ENCODE results near the gene RIPPLY1.
"Not testable (repeated sequence)": the region's sequence is repeated elsewhere in the genome, so short reads cannot be mapped to it uniquely, and the experiment has no call there.

The RIPPLY1 gene

GRCh38 chrX:106899841-106900240 is 3.3 kb downstream of the RIPPLY1 start:
- H3K9me3 Mint-ChIP-seq, result no peaks in the 10 kb centered on the region
- no peaks in the 10 kb centered on the region for H3K4me1 Mint-ChIP-seq (ENCODE audit: low read depth)
- no peak overlapping the region for H3K27ac Mint-ChIP-seq
- no peaks in the 10 kb centered on the region for H3K36me3 Mint-ChIP-seq (ENCODE audit: low read depth)
- no peaks in the 10 kb centered on the region for H3K27me3 Mint-ChIP-seq (ENCODE audit: low read depth)
- no peak for DNase-seq (ENCODE audit: low spot score)
- no peak overlapping the region for H3K4me3 Mint-ChIP-seq

- no peak overlapping the region for H3K27ac Mint-ChIP-seq
These were observed 3.9 kb downstream of the RIPPLY1 start for GRCh38 chrX:106899276-106899675.

GRCh38 chrX:106898462-106898861 is 4.7 kb downstream of the RIPPLY1 start:
- Mint-ChIP-seq H3K36me3 (ENCODE audit: low read depth) (no peaks in the 10 kb centered on the region), H3K27ac (no peak overlapping the region), H3K9me3 (no peaks in the 10 kb centered on the region), H3K4me3 (no peak overlapping the region), H3K4me1 (ENCODE audit: low read depth) (no peaks in the 10 kb centered on the region), H3K27me3 (ENCODE audit: low read depth) (no peaks in the 10 kb centered on the region)
- DNase-seq (ENCODE audit: low spot score), result peak; percentile 3

More at GRCh38 chrX:106899276-106899675, 3.9 kb downstream of the RIPPLY1 start:
- no peaks in the 10 kb centered on the region for H3K27me3 Mint-ChIP-seq (ENCODE audit: low read depth)
- no peak for DNase-seq (ENCODE audit: low spot score)
- no peaks in the 10 kb centered on the region for H3K9me3 Mint-ChIP-seq
- no peaks in the 10 kb centered on the region for H3K36me3 Mint-ChIP-seq (ENCODE audit: low read depth)
- no peak overlapping the region for H3K4me3 Mint-ChIP-seq
- no peaks in the 10 kb centered on the region for H3K4me1 Mint-ChIP-seq (ENCODE audit: low read depth)

GRCh38 chrX:106897259-106897658 is 5.9 kb downstream of the RIPPLY1 start:
- Mint-ChIP-seq H3K27me3 (ENCODE audit: low read depth) (no peaks in the 10 kb centered on the region), H3K27ac (no peak overlapping the region), H3K4me1 (ENCODE audit: low read depth) (no peaks in the 10 kb centered on the region), H3K4me3 (no peak overlapping the region), H3K9me3 (no peaks in the 10 kb centered on the region), H3K36me3 (ENCODE audit: low read depth) (no peaks in the 10 kb centered on the region)
- DNase-seq (ENCODE audit: low spot score), result no peak

GRCh38 chrX:106894978-106895452 is 8.1 kb downstream of the RIPPLY1 start:
- Mint-ChIP-seq H3K4me3 (no peak overlapping the region), H3K36me3 (ENCODE audit: low read depth) (no peaks in the 10 kb centered on the region), H3K27me3 (ENCODE audit: low read depth) (no peaks in the 10 kb centered on the region), H3K4me1 (ENCODE audit: low read depth) (no peaks in the 10 kb centered on the region), H3K9me3 (no peaks in the 10 kb centered on the region), H3K27ac (no peak overlapping the region)
- DNase-seq (ENCODE audit: low spot score), result no peak

- Mint-ChIP-seq H3K27ac (no peak overlapping the region), H3K36me3 (ENCODE audit: low read depth) (no peaks in the 10 kb centered on the region), H3K9me3 (no peaks in the 10 kb centered on the region), H3K27me3 (ENCODE audit: low read depth) (peaks cover 3% of the 10 kb centered on the region), H3K4me1 (ENCODE audit: low read depth) (no peaks in the 10 kb centered on the region), H3K4me3 (no peak overlapping the region)
- peak; percentile 4 for DNase-seq (ENCODE audit: low spot score)
These were observed 8.7 kb downstream of the RIPPLY1 start for GRCh38 chrX:106894392-106894909.

GRCh38 chrX:106891762-106892460 is 11.2 kb downstream of the RIPPLY1 start:
- H3K27ac Mint-ChIP-seq, result no peak overlapping the region

GRCh38 chrX:106889468-106889867 is 13.7 kb downstream of the RIPPLY1 start:
- Mint-ChIP-seq H3K4me1 (ENCODE audit: low read depth) (no peaks in the 10 kb centered on the region), H3K4me3 (no peak overlapping the region), H3K36me3 (ENCODE audit: low read depth) (no peaks in the 10 kb centered on the region), H3K27me3 (ENCODE audit: low read depth) (peaks cover 3% of the 10 kb centered on the region), H3K9me3 (no peaks in the 10 kb centered on the region), H3K27ac (no peak overlapping the region)
- DNase-seq (ENCODE audit: low spot score), result no peak

More at GRCh38 chrX:106891762-106892460, 11.2 kb downstream of the RIPPLY1 start:
- no peak for DNase-seq (ENCODE audit: low spot score)
- Mint-ChIP-seq H3K27me3 (ENCODE audit: low read depth) (peaks cover 3% of the 10 kb centered on the region), H3K4me3 (no peak overlapping the region), H3K4me1 (ENCODE audit: low read depth) (no peaks in the 10 kb centered on the region), H3K9me3 (no peaks in the 10 kb centered on the region), H3K36me3 (ENCODE audit: low read depth) (no peaks in the 10 kb centered on the region)

- Mint-ChIP-seq H3K4me1 (ENCODE audit: low read depth) (no peaks in the 10 kb centered on the region), H3K27ac (no peak overlapping the region)
- no peak for DNase-seq (ENCODE audit: low spot score)
These were observed 28.0 kb downstream of the RIPPLY1 start for GRCh38 chrX:106875151-106875550.

GRCh38 chrX:106874075-106874474 is 29.1 kb downstream of the RIPPLY1 start:
- H3K27me3 Mint-ChIP-seq (ENCODE audit: low read depth), result no peaks in the 10 kb centered on the region
- no peak overlapping the region for H3K27ac Mint-ChIP-seq
- H3K4me1 Mint-ChIP-seq (ENCODE audit: low read depth), result no peaks in the 10 kb centered on the region
- no peak overlapping the region for H3K4me3 Mint-ChIP-seq
- DNase-seq (ENCODE audit: low spot score), result no peak
- no peaks in the 10 kb centered on the region for H3K36me3 Mint-ChIP-seq (ENCODE audit: low read depth)
- H3K9me3 Mint-ChIP-seq, result no peaks in the 10 kb centered on the region

More at GRCh38 chrX:106875151-106875550, 28.0 kb downstream of the RIPPLY1 start:
- Mint-ChIP-seq H3K4me3 (no peak overlapping the region), H3K27me3 (ENCODE audit: low read depth) (no peaks in the 10 kb centered on the region), H3K36me3 (ENCODE audit: low read depth) (no peaks in the 10 kb centered on the region), H3K9me3 (no peaks in the 10 kb centered on the region)

- not testable (repeated sequence) for H3K36me3 Mint-ChIP-seq (ENCODE audit: low read depth); H3K4me1 Mint-ChIP-seq (ENCODE audit: low read depth); H3K27me3 Mint-ChIP-seq (ENCODE audit: low read depth); H3K9me3 Mint-ChIP-seq; H3K4me3 Mint-ChIP-seq; H3K27ac Mint-ChIP-seq; DNase-seq (ENCODE audit: low spot score)
These were observed 30.3 kb downstream of the RIPPLY1 start for GRCh38 chrX:106872796-106873195.

GRCh38 chrX:106863697-106864096 is 39.4 kb downstream of the RIPPLY1 start:
- Mint-ChIP-seq H3K27me3 (ENCODE audit: low read depth) (no peaks in the 10 kb centered on the region), H3K27ac (no peak overlapping the region), H3K4me3 (no peak overlapping the region), H3K36me3 (ENCODE audit: low read depth) (no peaks in the 10 kb centered on the region), H3K9me3 (no peaks in the 10 kb centered on the region), H3K4me1 (ENCODE audit: low read depth) (no peaks in the 10 kb centered on the region)
- DNase-seq (ENCODE audit: low spot score), result no peak

- Mint-ChIP-seq H3K27ac (no peak overlapping the region), H3K4me3 (no peak overlapping the region), H3K36me3 (ENCODE audit: low read depth) (no peaks in the 10 kb centered on the region), H3K4me1 (ENCODE audit: low read depth) (no peaks in the 10 kb centered on the region), H3K9me3 (no peaks in the 10 kb centered on the region), H3K27me3 (ENCODE audit: low read depth) (no peaks in the 10 kb centered on the region)
- no peak for DNase-seq (ENCODE audit: low spot score)
These were observed 40.0 kb downstream of the RIPPLY1 start for GRCh38 chrX:106862972-106863688.

Measured in T-helper 2 cell treated with Interferon-gamma antibody and Interleukin-4, amounts not matched to agents 5 μg/mL and 100 μg/mL, for 36 hours (primary cell).